Common myeloid progenitor, CD34-positive (primary cell): Measurements from ENCODE around the gene BRSK2.

Experiments used
- CTCF ChIA-PET: fragments of 350-600 bp; sonication (Branson Sonifier 250); formaldehyde crosslinking; loops from one replicate; lab custom pipeline; 2021; ENCODE audit warnings: antibody characterized with exemption; lab: Charles Lee
- POLR2A ChIA-PET: fragments of 350-600 bp; sonication (Branson Sonifier 250); formaldehyde crosslinking; loops from one replicate; lab custom pipeline; 2021; ENCODE audit warnings: antibody characterized with exemption; lab: Charles Lee
- DNase-seq, 3 donors: peaks; one replicate each; pipeline versions ENCODE4 v3.0.0 to v3.0.0-alpha.2; 2013
- H3K27ac ChIP-seq, 2 experiments: 1 replicate in 1 of 2; 2 replicates in 1 of 2; pipeline ENCODE4 v1.7.0; 2013; ENCODE audit warnings: inconsistent platforms in 2 of 2, low read length in 2 of 2, mild to moderate bottlenecking in 2 of 2, low read depth in 1 of 2, moderate library complexity in 1 of 2; ENCODE audit not compliant: severe bottlenecking in 2 of 2, insufficient read depth in 1 of 2, poor library complexity in 1 of 2
- H3K27me3 ChIP-seq, 5 experiments: replicated peaks in 2 of 5; 1 replicate in 3 of 5; 2 replicates in 2 of 5; pipeline versions ENCODE4 v1.6.1 to v1.7.0; 2013; ENCODE audit warnings: low read length in 4 of 5, mild to moderate bottlenecking in 2 of 5, moderate library complexity in 2 of 5, inconsistent platforms in 1 of 5; ENCODE audit not compliant: insufficient read depth in 5 of 5, control insufficient read depth in 4 of 5
- H3K36me3 ChIP-seq, 4 experiments: 1 replicate in 2 of 4; 2 replicates in 2 of 4; pipeline versions ENCODE4 v1.6.1 to v1.7.0; 2013; ENCODE audit warnings: low read length in 3 of 4, control low read depth in 1 of 4, mild to moderate bottlenecking in 1 of 4; ENCODE audit not compliant: control insufficient read depth in 4 of 4, insufficient read depth in 4 of 4
- H3K4me1 ChIP-seq, 4 experiments: 1 replicate in 3 of 4; 2 replicates in 1 of 4; pipeline versions ENCODE4 v1.6.1 to v1.7.1; 2013; ENCODE audit warnings: low read length in 3 of 4, mild to moderate bottlenecking in 3 of 4, control low read depth in 1 of 4, inconsistent platforms in 1 of 4, moderate library complexity in 1 of 4; ENCODE audit not compliant: control insufficient read depth in 4 of 4, insufficient read depth in 4 of 4; ENCODE audit errors: control extremely low read depth in 1 of 4
- H3K4me3 ChIP-seq, 7 experiments: 1 replicate in 4 of 7; 2 replicates in 3 of 7; pipeline versions ENCODE4 v1.5.1 to v1.7.0; 2013; ENCODE audit warnings: mild to moderate bottlenecking in 7 of 7, low read length in 6 of 7, moderate library complexity in 6 of 7, inconsistent platforms in 2 of 7, low read depth in 2 of 7, control low read depth in 1 of 7; ENCODE audit not compliant: insufficient read depth in 4 of 7, control insufficient read depth in 1 of 7; ENCODE audit errors: extremely low read depth in 1 of 7
- H3K9me3 ChIP-seq, 5 experiments: 1 replicate in 4 of 5; 2 replicates in 1 of 5; pipeline versions ENCODE4 v1.6.1 to v1.7.1; 2013; ENCODE audit warnings: low read length in 4 of 5, mild to moderate bottlenecking in 2 of 5, inconsistent platforms in 1 of 5, low read depth in 1 of 5, moderate library complexity in 1 of 5; ENCODE audit not compliant: control insufficient read depth in 4 of 5, insufficient read depth in 2 of 5; ENCODE audit errors: control extremely low read depth in 1 of 5
- WGBS: methylation state at CpG from one replicate; pipeline ENCODE4 v1.1.5; 2013; ENCODE audit not compliant: insufficient coverage; 5-methylcytosine and 5-hydroxymethylcytosine counted together

BRSK2 gene

DNA sequence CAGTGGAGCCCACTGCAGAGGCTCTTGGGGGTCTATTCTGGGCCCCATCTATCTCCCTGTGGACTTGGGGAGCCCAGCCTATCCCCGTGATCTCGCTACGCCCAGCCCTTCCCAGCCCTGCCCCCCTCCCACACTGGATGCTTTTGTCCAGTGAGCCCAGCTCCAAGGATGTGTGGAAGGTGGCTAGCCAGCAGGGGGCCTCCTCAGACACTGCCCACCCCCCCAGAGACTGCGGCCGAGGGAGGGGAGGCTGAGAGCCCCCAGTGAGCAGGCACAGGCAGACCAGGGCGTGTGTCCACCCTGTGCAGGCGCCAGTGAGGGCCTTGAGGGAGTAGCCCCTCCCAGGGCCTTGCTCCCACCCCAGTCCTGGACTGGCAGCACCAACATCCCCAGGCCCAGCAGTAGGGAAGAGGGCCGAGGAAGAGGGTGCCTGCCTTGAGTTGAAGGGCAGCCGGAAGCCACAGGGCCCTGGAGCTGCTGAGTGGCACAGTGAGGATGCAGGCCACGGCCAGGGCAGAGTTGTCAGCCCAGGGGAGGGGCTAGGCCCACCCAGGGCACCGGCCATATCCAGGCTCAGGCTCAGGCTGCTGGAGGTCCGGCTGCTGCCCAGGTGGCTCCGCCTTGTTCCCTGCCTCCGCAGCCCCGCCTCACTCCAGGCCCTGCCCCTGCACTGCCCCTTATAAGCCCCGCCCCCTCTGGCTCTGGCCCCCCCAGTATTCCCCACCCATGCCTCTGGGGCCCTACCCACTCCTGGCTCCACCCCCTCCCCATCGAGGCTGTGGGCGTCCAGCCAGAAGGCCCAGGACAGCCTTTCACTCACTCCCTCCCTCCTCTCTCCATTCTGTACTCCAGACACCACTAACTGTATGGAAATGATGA, 68.8 kb downstream of the BRSK2 start:
- Histone ChIP-seq H3K27me3 (no peaks in the 10 kb centered on the region), H3K4me3 (no peak overlapping the region), H3K4me1 (no peaks in the 10 kb centered on the region), H3K36me3 (no peaks in the 10 kb centered on the region), H3K9me3 (no peaks in the 10 kb centered on the region), H3K27ac (no peak overlapping the region)
- no peak for DNase-seq
- WGBS = 74% methylated on average over 9 of the region's 18 CpGs
- ChIA-PET CTCF (interaction anchor here (0.6 kb wide), 1 partner anchor 57 kb away, joined by 3 read pairs; no protein-coding TSS in a partner anchor), POLR2A (no interaction called here)

DNA sequence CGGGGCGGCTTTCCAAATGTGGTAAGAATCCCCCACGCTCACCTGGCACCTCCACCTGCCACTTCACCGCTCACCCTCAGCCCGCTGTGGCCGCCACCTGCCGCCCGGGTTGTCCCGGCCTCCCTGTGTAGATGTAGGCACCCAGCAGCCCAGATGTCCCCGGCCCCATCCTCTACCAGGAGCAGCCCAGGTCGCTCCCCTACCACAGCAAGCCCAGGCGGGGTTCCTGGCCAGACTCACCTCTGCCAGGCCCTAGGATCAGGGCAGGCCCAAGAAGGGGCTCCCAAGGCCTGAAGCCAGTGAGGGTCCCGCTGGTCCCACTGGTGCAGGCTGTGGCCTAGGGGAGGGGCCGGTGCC, 69.5 kb downstream of the BRSK2 start:
- H3K4me1 ChIP-seq = no peaks in the 10 kb centered on the region
- H3K27me3 ChIP-seq = no peaks in the 10 kb centered on the region
- ChIA-PET CTCF (no interaction called here), POLR2A (no interaction called here)
- H3K9me3 ChIP-seq = peaks cover 0 to 4% (median under 1%) of the 10 kb centered on the region in 5 experiments
- H3K36me3 ChIP-seq = peaks cover 0 to 2% (median under 1%) of the 10 kb centered on the region in 4 experiments
- no peak overlapping the region for H3K4me3 ChIP-seq
- H3K27ac ChIP-seq = no peak overlapping the region
- WGBS = 94% methylated on average over 12 of the region's 14 CpGs
- no peak for DNase-seq

GRCh38 chr11:1459764-1460395, 70.1 kb downstream of the BRSK2 start:
- H3K4me3 ChIP-seq = no peak overlapping the region
- DNase-seq = no peak
- no peaks in the 10 kb centered on the region for H3K27me3 ChIP-seq
- WGBS = 89% methylated on average over 22 of the region's 29 CpGs
- peaks cover 0 to 7% (median 1%) of the 10 kb centered on the region in 4 experiments for H3K36me3 ChIP-seq
- H3K9me3 ChIP-seq = peaks cover 0 to 11% (median 4%) of the 10 kb centered on the region in 5 experiments
- no peak overlapping the region for H3K27ac ChIP-seq
- ChIA-PET CTCF (no interaction called here), POLR2A (no interaction called here)
- H3K4me1 ChIP-seq = no peaks in the 10 kb centered on the region

DNA sequence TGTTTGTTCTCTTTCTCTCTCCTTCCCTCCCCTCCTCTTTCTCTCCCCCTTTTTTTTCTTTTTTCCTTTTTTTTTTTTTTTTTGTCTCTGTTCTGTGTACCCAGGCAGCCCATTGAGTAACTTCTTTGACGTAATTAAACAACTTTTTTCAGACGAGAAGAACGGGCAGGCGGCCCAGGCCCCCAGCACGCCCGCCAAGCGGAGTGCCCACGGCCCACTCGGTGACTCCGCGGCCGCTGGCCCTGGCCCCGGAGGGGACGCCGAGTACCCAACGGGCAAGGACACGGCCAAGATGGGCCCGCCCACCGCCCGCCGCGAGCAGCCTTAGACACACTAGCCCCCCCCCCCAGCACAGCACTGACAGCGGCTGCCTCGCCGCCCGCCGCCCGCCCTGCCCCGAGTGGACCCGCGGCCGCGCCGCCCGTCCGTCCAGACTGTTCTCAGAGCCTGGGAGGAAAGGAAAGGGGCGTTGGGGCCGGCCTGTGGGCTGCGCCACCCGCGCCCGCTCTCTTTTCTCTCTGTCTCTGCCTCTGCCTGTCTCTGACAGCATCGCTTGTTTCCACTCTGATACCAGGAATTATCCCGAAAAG, 70.8 kb downstream of the BRSK2 start:
- H3K4me1 ChIP-seq = no peaks in the 10 kb centered on the region
- H3K27me3 ChIP-seq = no peaks in the 10 kb centered on the region
- POLR2A ChIA-PET = no interaction called here
- 95% methylated on average over 21 of the region's 44 CpGs for WGBS
- no peak overlapping the region for H3K4me3 ChIP-seq
- no peak for DNase-seq
- peaks cover 0 to 12% (median 5%) of the 10 kb centered on the region in 5 experiments for H3K9me3 ChIP-seq
- peaks cover 0 to 13% (median 3%) of the 10 kb centered on the region in 4 experiments for H3K36me3 ChIP-seq
- H3K27ac ChIP-seq = no peak overlapping the region
- CTCF ChIA-PET = no interaction called here

- H3K9me3 ChIP-seq = peaks cover 0 to 12% (median 5%) of the 10 kb centered on the region in 5 experiments
- H3K4me3 ChIP-seq = no peak overlapping the region
- H3K4me1 ChIP-seq = no peaks in the 10 kb centered on the region
- DNase-seq = no peak
- H3K27me3 ChIP-seq = no peaks in the 10 kb centered on the region
- ChIA-PET POLR2A (no interaction called here), CTCF (interaction anchor here (0.7 kb wide), 1 partner anchor 53 kb away, joined by 3 read pairs; no protein-coding TSS in a partner anchor)
- H3K27ac ChIP-seq = no peak overlapping the region
- peaks cover 0 to 16% (median 3%) of the 10 kb centered on the region in 4 experiments for H3K36me3 ChIP-seq
- WGBS = 93% methylated on average over 44 of the region's 50 CpGs
Observed at GRCh38 chr11:1460986-1461825, 71.5 kb downstream of the BRSK2 start.

- Histone ChIP-seq H3K27ac (no peak overlapping the region), H3K36me3 (peaks cover 0 to 18% (median 3%) of the 10 kb centered on the region in 4 experiments), H3K4me1 (no peaks in the 10 kb centered on the region), H3K9me3 (peaks cover 0 to 12% (median 5%) of the 10 kb centered on the region in 5 experiments), H3K27me3 (no peaks in the 10 kb centered on the region), H3K4me3 (no peak overlapping the region)
- CTCF ChIA-PET = interaction anchor here (0.7 kb wide), 1 partner anchor 52 kb away, joined by 3 read pairs; no protein-coding TSS in a partner anchor
- WGBS = 97% methylated on average over 27 of the region's 46 CpGs
- POLR2A ChIA-PET = no interaction called here
- no peak for DNase-seq
Observed at GRCh38 chr11:1461826-1462697, 72.3 kb downstream of the BRSK2 start.
